Measurements from ENCODE around the gene NCLN. TPM values are rescaled to one million over a fixed set of nuclear protein-coding genes. Genes with fewer than 3 reads are reported as not detected.

The NCLN gene
- total and polyA plus RNA-seq, 3 donors from 2014 or later, result 50.2 to 65.5 (median 65.3) TPM

- WGBS, 2 donors, result 74 to 98% methylated on average over 5 to 10 of the region's 11 CpGs
- no peaks in the 10 kb centered on the region for H3K4me1 ChIP-seq
- no peak overlapping the region for H3K27ac ChIP-seq
- no peaks in the 10 kb centered on the region for H3K27me3 ChIP-seq
- no peaks in the 10 kb centered on the region for H3K9me3 ChIP-seq
- H3K4me3 ChIP-seq, result no peak overlapping the region
- TF ChIP-seq POLR2A (IDR thresholded peaks at IDR 0.05) (no peak), CTCF (IDR thresholded peaks at IDR 0.05) (no peak)
- DNase-seq, result no peak
- H3K36me3 ChIP-seq (ENCODE audit: low read depth, missing control alignments), result no peaks in the 10 kb centered on the region
- intact Hi-C loops (cut with DNase I; ENCODE audit: low total_unique reads), result no loop called here
These were observed 8.8 kb upstream of the NCLN start for GRCh38 chr19:3176715-3177501.

DNA sequence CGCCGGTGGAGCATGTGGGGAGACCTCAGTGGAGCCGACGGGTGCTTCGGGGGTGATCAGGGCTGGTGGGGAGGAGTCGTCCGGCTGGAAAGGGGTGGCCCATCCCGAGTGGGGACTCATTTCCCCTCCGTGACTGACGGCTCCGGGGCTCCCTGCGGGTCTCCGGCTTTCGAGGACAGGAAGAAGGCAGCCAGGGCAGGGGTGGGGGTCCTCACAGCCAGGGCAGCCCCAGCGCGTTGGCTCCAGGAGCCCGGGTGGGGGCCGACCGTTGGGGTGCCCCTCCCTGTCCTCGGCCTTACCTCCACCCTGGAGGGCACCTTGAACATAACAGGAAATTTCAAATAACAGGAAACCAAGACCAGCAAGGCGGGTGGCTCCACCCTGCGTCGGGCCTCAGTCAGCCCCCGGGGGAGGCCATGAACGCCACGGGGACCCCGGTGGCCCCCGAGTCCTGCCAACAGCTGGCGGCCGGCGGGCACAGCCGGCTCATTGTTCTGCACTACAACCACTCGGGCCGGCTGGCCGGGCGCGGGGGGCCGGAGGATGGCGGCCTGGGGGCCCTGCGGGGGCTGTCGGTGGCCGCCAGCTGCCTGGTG is 7.3 kb upstream of the NCLN start, which contains the start of gene S1PR4:
Gene S1PR4, plus strand, starts transcription at position 393 of the 596 bp plus-strand sequence. Its CDS starts 24 bp downstream, at position 417.
- no peak for DNase-seq
- 66 to 79% methylated on average over 21 to 42 of the region's 42 CpGs for WGBS, 2 donors
- intact Hi-C loops (cut with DNase I; ENCODE audit: low total_unique reads), result no loop called here

GRCh38 chr19:3178973-3179738 is 6.6 kb upstream of the NCLN start:
- Histone ChIP-seq H3K4me1 (no peaks in the 10 kb centered on the region), H3K36me3 (ENCODE audit: low read depth, missing control alignments) (no peaks in the 10 kb centered on the region), H3K4me3 (no peak overlapping the region), H3K27ac (no peak overlapping the region), H3K27me3 (no peaks in the 10 kb centered on the region), H3K9me3 (no peaks in the 10 kb centered on the region)
- TF ChIP-seq POLR2A (IDR thresholded peaks at IDR 0.05) (no peak), CTCF (IDR thresholded peaks at IDR 0.05) (no peak)
- no peak for DNase-seq
- 81 to 90% methylated on average over 25 to 50 of the region's 52 CpGs for WGBS, 2 donors
- intact Hi-C loops (cut with DNase I; ENCODE audit: low total_unique reads), result no loop called here

More for the DNA sequence above, 7.3 kb upstream of the NCLN start, which contains the start of gene S1PR4:
- Histone ChIP-seq H3K9me3 (no peaks in the 10 kb centered on the region), H3K4me1 (no peaks in the 10 kb centered on the region), H3K36me3 (ENCODE audit: low read depth, missing control alignments) (no peaks in the 10 kb centered on the region), H3K27me3 (no peaks in the 10 kb centered on the region), H3K4me3 (no peak within 1 kb of the TSS), H3K27ac (no peak within 1 kb of the TSS)
- TF ChIP-seq CTCF (IDR thresholded peaks at IDR 0.05) (no peak), POLR2A (IDR thresholded peaks at IDR 0.05) (no peak)

GRCh38 chr19:3179739-3180293 is 5.9 kb upstream of the NCLN start:
- Histone ChIP-seq H3K36me3 (ENCODE audit: low read depth, missing control alignments) (no peaks in the 10 kb centered on the region), H3K27ac (no peak overlapping the region), H3K9me3 (no peaks in the 10 kb centered on the region), H3K27me3 (no peaks in the 10 kb centered on the region), H3K4me3 (no peak overlapping the region), H3K4me1 (no peaks in the 10 kb centered on the region)
- TF ChIP-seq CTCF (IDR thresholded peaks at IDR 0.05) (no peak), POLR2A (IDR thresholded peaks at IDR 0.05) (no peak)
- DNase-seq, result no peak
- WGBS, 2 donors, result 86 to 96% methylated on average over 5 to 31 of the region's 31 CpGs
- intact Hi-C loops (cut with DNase I; ENCODE audit: low total_unique reads), result no loop called here

Measured in testis (tissue), 3 donors.